ENCODE measurements around the gene ZNF234.
"Not testable (repeated sequence)": the region's sequence is repeated elsewhere in the genome, so short reads cannot be mapped to it uniquely, and the experiment has no call there.

ZNF234 gene

GRCh38 chr19:44141191-44142058 is at the start of gene ZNF234:
TSS of gene ZNF234 (plus strand) at chr19:44141554. CDS start at chr19:44144633, 3,079 bp downstream.
- peaks cover 4% of the 10 kb centered on the region for H3K36me3 ChIP-seq (ENCODE audit: control insufficient read depth, insufficient read depth, low read length)

GRCh38 chr19:44092108-44092507 is 49.2 kb upstream of the ZNF234 start:
- H3K36me3 ChIP-seq (ENCODE audit: control insufficient read depth, insufficient read depth, low read length) = peaks cover 2% of the 10 kb centered on the region
- no peaks in the 10 kb centered on the region for H3K27me3 ChIP-seq (ENCODE audit: control insufficient read depth, insufficient read depth, low read length)
- no peak overlapping the region for H3K9ac ChIP-seq (ENCODE audit: low read length)
- no peak overlapping the region for H3K4me3 ChIP-seq (ENCODE audit: low read length)
- H3K27ac ChIP-seq (ENCODE audit: low read depth, low read length) = no peak overlapping the region
- no peaks in the 10 kb centered on the region for H3K4me1 ChIP-seq (ENCODE audit: control insufficient read depth, insufficient read depth, low read length)

More at GRCh38 chr19:44141191-44142058, at the start of gene ZNF234:
- no peaks in the 10 kb centered on the region for H3K27me3 ChIP-seq (ENCODE audit: control insufficient read depth, insufficient read depth, low read length)
- peak within 1 kb of the TSS; percentile 85 for H3K4me3 ChIP-seq (ENCODE audit: low read length)
- H3K4me1 ChIP-seq (ENCODE audit: control insufficient read depth, insufficient read depth, low read length) = peaks cover 5% of the 10 kb centered on the region
- H3K9ac ChIP-seq (ENCODE audit: low read length) = peak within 1 kb of the TSS; percentile 63
- peak within 1 kb of the TSS; percentile 55 for H3K27ac ChIP-seq (ENCODE audit: low read depth, low read length)

DNA sequence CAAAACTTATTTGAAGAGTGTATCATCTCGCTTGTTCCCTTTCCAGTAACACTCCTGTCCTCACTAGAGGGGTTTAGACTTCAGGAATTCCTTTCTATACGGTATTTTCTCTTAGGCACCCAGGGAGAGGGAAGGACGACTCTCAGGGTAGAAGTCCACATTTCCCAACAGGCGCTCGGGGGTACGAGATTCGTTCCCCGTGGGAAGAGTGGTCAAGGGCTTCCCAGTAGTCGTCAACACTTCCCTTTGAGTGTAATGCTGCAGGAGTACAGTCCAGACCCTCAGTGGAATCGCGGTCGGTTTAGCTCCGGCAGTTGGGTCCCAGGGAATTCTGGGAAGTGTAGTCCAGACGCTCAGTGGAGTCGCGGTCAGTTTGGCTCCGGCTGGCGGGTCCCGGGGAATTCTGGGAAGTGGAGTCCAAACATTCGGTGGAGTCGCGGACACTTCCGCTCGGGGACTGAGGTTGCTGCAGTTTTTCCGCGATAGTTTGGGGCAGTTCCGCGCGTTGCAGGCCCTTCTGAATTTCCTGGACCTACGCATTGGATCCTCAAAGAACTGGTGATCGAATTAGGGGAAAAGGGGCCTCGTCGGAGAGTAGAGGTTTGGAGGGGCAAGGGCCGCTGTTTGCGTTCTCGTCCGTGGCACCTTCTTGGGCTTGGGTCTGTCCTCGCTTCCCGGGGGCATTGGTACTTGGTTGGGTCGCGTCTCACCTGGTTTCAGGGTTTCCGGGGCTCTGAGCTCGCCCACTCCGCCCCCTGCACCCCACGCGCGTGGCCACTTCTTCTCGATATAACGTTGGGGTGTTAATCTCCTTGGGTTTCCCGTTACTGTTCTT is 47.2 kb upstream of the ZNF234 start, which contains the start of gene ZNF224:
TSS of gene ZNF224 (plus strand) at position 431 of the 835 bp plus-strand sequence. CDS start 3,513 bp downstream, outside the sequence.
- Histone ChIP-seq H3K4me1 (ENCODE audit: control insufficient read depth, insufficient read depth, low read length) (no peaks in the 10 kb centered on the region), H3K9ac (ENCODE audit: low read length) (peak within 1 kb of the TSS; percentile 64), H3K36me3 (ENCODE audit: control insufficient read depth, insufficient read depth, low read length) (peaks cover 10% of the 10 kb centered on the region), H3K27ac (ENCODE audit: low read depth, low read length) (peak within 1 kb of the TSS; percentile 58), H3K27me3 (ENCODE audit: control insufficient read depth, insufficient read depth, low read length) (no peaks in the 10 kb centered on the region), H3K4me3 (ENCODE audit: low read length) (peak within 1 kb of the TSS; percentile 85)

- Histone ChIP-seq H3K27ac (ENCODE audit: low read depth, low read length) (no peak overlapping the region), H3K4me1 (ENCODE audit: control insufficient read depth, insufficient read depth, low read length) (peaks cover 2% of the 10 kb centered on the region), H3K36me3 (ENCODE audit: control insufficient read depth, insufficient read depth, low read length) (peaks cover 30% of the 10 kb centered on the region), H3K9ac (ENCODE audit: low read length) (no peak overlapping the region), H3K4me3 (ENCODE audit: low read length) (no peak overlapping the region), H3K27me3 (ENCODE audit: control insufficient read depth, insufficient read depth, low read length) (no peaks in the 10 kb centered on the region)
Measured at GRCh38 chr19:44107751-44108150, 33.6 kb upstream of the ZNF234 start.

GRCh38 chr19:44109458-44109857 is 31.9 kb upstream of the ZNF234 start:
- H3K36me3 ChIP-seq (ENCODE audit: control insufficient read depth, insufficient read depth, low read length) = peaks cover 19% of the 10 kb centered on the region

GRCh38 chr19:44111910-44112463 is 29.4 kb upstream of the ZNF234 start:
- H3K4me1 ChIP-seq (ENCODE audit: control insufficient read depth, insufficient read depth, low read length) = peaks cover 2% of the 10 kb centered on the region
- H3K27me3 ChIP-seq (ENCODE audit: control insufficient read depth, insufficient read depth, low read length) = no peaks in the 10 kb centered on the region
- no peak overlapping the region for H3K9ac ChIP-seq (ENCODE audit: low read length)
- no peak overlapping the region for H3K27ac ChIP-seq (ENCODE audit: low read depth, low read length)
- peak overlapping the region; percentile 91 for H3K4me3 ChIP-seq (ENCODE audit: low read length)
- H3K36me3 ChIP-seq (ENCODE audit: control insufficient read depth, insufficient read depth, low read length) = peaks cover 5% of the 10 kb centered on the region

More at GRCh38 chr19:44109458-44109857, 31.9 kb upstream of the ZNF234 start:
- Histone ChIP-seq H3K27ac (ENCODE audit: low read depth, low read length) (no peak overlapping the region), H3K4me1 (ENCODE audit: control insufficient read depth, insufficient read depth, low read length) (peaks cover 2% of the 10 kb centered on the region), H3K27me3 (ENCODE audit: control insufficient read depth, insufficient read depth, low read length) (no peaks in the 10 kb centered on the region), H3K4me3 (ENCODE audit: low read length) (no peak overlapping the region), H3K9ac (ENCODE audit: low read length) (no peak overlapping the region)

DNA sequence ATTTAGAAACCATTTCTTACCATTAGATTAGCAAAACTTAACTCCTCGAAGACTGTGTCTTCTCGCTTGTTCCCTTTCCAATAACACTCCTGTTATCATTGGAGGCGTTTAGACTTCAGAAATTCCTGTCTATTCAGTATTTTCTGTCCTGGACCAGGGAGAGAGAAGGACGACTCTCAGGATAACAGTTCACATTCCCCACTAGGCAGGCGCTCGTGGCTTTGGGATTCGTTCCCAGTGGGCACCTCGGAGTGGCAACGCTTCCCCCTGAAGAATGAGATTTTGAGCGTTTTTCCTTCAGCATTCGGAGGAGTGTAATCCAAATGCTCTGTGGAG is 28.6 kb upstream of the ZNF234 start:
- Histone ChIP-seq H3K36me3 (ENCODE audit: control insufficient read depth, insufficient read depth, low read length) (peaks cover 5% of the 10 kb centered on the region), H3K27ac (ENCODE audit: low read depth, low read length) (no peak overlapping the region), H3K4me3 (ENCODE audit: low read length) (peak overlapping the region; percentile 91), H3K9ac (ENCODE audit: low read length) (no peak overlapping the region), H3K27me3 (ENCODE audit: control insufficient read depth, insufficient read depth, low read length) (no peaks in the 10 kb centered on the region), H3K4me1 (ENCODE audit: control insufficient read depth, insufficient read depth, low read length) (peaks cover 2% of the 10 kb centered on the region)

DNA sequence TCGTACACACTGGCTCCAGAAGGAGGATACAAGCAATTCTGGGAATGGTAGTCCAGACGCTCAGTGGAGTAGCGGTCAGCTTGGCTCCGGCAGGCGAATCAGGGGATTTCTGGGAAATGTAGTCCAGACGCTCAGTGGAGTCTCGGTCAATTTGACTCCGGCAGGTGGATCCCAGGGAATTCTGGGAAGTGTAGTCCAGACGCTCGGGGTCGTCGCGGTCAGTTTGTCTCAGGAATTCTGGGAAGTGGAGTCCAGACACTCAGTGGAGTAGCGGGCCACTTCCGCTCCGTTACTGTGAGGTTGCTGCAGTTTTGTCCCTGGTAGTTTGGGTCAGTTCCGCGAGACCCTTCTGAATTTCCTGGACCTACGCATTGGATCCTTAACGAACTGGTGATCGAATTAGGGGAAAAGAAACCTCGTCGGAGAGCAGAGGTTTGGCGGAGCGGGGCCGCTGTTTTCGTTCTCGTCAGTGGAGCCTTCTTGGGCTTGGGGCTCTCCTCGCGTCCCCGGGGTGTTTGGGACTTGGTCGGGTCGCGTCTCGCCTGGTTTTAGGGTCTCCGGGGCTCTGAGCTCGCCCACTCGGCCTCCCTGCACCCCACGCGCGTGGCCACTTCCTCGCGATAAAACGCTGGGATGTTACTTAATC is 28.1 kb upstream of the ZNF234 start, which contains the start of gene ZNF225:
TSS of gene ZNF225 (plus strand) at position 262 of the 646 bp plus-strand sequence. CDS start 2,429 bp downstream, outside the sequence.
- H3K27me3 ChIP-seq (ENCODE audit: control insufficient read depth, insufficient read depth, low read length) = no peaks in the 10 kb centered on the region
- H3K4me3 ChIP-seq (ENCODE audit: low read length) = peak within 1 kb of the TSS; percentile 91
- peak within 1 kb of the TSS; percentile 3 for H3K9ac ChIP-seq (ENCODE audit: low read length)

DNA sequence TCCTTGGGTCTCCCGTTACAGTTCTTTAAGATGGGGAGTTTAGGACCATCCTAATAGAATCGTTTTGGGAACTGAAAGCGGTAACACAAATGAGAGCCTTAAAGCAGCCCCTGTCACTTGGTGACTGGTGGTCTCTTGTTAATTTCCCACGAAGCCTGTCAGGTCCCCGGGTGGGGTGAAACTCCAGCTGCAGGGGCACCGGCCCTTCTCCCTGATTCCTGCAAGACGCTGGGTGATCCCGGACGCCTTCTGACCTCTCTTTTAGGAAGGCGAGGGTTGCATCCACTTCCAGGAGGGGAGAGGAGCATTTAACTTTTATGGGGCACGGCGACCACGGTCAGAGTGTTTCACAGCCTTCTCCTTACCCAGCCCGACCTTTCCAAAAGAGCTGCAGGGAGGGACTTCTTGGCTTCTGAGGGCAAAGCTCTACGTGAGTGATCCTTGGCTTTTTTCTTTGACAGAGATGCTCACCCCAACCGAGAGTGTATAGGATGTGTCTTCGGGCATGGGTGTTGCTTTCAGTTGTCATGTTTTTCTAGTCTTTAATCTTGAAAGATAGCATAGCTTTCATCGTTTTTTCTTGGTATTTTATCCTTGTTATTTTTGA is 27.5 kb upstream of the ZNF234 start:
- peak overlapping the region; percentile 91 for H3K4me3 ChIP-seq (ENCODE audit: low read length)
- H3K27ac ChIP-seq (ENCODE audit: low read depth, low read length) = peak overlapping the region; percentile 28
- H3K36me3 ChIP-seq (ENCODE audit: control insufficient read depth, insufficient read depth, low read length) = peaks cover 12% of the 10 kb centered on the region
- peak overlapping the region; percentile 3 for H3K9ac ChIP-seq (ENCODE audit: low read length)
- H3K27me3 ChIP-seq (ENCODE audit: control insufficient read depth, insufficient read depth, low read length) = no peaks in the 10 kb centered on the region
- peaks cover 2% of the 10 kb centered on the region for H3K4me1 ChIP-seq (ENCODE audit: control insufficient read depth, insufficient read depth, low read length)

More for the DNA sequence above, 28.1 kb upstream of the ZNF234 start, which contains the start of gene ZNF225:
- Histone ChIP-seq H3K36me3 (ENCODE audit: control insufficient read depth, insufficient read depth, low read length) (peaks cover 8% of the 10 kb centered on the region), H3K4me1 (ENCODE audit: control insufficient read depth, insufficient read depth, low read length) (peaks cover 2% of the 10 kb centered on the region), H3K27ac (ENCODE audit: low read depth, low read length) (peak within 1 kb of the TSS; percentile 28)

- H3K27ac ChIP-seq (ENCODE audit: low read depth, low read length); H3K27me3 ChIP-seq (ENCODE audit: control insufficient read depth, insufficient read depth, low read length); H3K4me1 ChIP-seq (ENCODE audit: control insufficient read depth, insufficient read depth, low read length); H3K4me3 ChIP-seq (ENCODE audit: low read length); H3K9ac ChIP-seq (ENCODE audit: low read length): not testable (repeated sequence)
- peaks cover 30% of the 10 kb centered on the region for H3K36me3 ChIP-seq (ENCODE audit: control insufficient read depth, insufficient read depth, low read length)
Measured at GRCh38 chr19:44121162-44121561, 20.2 kb upstream of the ZNF234 start.

DNA sequence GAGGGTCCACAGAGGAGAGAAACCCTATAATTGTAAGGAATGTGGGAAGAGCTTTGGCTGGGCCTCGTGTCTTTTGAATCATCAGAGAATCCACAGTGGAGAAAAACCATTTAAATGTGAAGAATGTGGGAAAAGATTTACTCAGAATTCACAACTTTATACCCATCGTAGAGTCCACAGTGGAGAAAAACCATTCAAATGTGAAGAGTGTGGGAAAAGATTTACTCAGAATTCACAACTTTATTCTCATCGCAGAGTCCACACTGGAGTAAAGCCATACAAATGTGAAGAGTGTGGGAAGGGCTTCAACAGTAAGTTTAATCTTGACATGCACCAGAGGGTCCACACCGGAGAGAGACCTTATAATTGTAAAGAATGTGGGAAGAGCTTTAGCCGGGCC is 9.4 kb upstream of the ZNF234 start:
- H3K9ac ChIP-seq (ENCODE audit: low read length) = no peak overlapping the region
- no peaks in the 10 kb centered on the region for H3K27me3 ChIP-seq (ENCODE audit: control insufficient read depth, insufficient read depth, low read length)
- no peak overlapping the region for H3K27ac ChIP-seq (ENCODE audit: low read depth, low read length)
- peaks cover 29% of the 10 kb centered on the region for H3K36me3 ChIP-seq (ENCODE audit: control insufficient read depth, insufficient read depth, low read length)
- no peak overlapping the region for H3K4me3 ChIP-seq (ENCODE audit: low read length)
- H3K4me1 ChIP-seq (ENCODE audit: control insufficient read depth, insufficient read depth, low read length) = no peaks in the 10 kb centered on the region

Measured in rectal smooth muscle tissue (tissue), 1 donor.